GM21576 (cell line): ENCODE measurements around the gene DIO3.
"Not testable (repeated sequence)": the region's sequence is repeated elsewhere in the genome, so short reads cannot be mapped to it uniquely, and the experiment has no call there.

Source experiments
- ATAC-seq: cut with Tn5 transposase; IDR thresholded peaks from one replicate; pipeline ENCODE4 v1.9.1; 2021; ENCODE audit warnings: mild to moderate bottlenecking, moderate library complexity; ENCODE audit not compliant: unreplicated experiment

Gene DIO3

DNA sequence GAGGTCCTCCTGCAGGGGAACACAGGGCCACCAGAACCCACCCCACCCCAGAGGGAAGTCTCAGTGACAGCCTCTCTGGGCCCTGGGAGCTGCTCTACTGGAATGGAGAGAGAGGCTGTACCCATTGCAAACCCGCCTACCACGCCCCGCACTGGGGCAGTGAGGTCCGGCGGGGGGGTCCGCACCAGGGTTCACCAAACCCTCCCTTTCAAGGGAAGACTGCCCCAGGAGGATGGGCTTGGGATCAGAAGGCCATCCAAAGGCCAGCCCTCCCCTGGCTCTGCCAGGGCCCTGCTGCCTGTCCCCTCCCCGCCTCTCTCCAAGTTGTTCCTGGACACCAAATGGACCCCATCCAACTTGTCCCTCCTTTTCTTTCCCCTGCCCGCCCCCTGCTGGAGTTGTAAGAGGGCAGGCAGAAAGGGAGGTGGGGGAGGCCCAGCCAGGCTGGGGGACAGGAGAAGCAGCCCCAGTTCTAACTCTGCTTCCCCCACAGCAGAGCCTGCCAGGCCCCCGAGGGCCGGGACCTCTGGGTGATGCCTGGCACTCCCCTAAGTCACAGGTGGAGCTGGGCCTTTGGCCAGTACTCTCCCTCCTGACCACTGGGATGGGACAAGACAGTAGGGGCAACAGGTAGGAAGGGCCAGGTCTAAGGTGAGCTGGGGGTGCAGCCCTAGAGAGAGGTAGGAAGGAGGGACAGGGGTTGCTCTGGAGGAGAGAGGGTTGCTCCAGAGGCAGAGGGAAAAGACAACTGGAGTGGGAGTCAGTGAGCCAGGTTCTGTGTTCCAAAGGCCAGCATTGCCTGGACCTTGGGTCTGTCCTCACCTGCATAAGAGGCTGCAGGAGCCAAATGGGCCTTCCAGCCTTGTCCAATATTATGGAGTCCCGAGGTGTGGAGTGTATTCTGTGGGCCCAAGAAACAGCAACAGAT lies 3.2 kb upstream of the DIO3 start:
- no peak for ATAC-seq

DNA sequence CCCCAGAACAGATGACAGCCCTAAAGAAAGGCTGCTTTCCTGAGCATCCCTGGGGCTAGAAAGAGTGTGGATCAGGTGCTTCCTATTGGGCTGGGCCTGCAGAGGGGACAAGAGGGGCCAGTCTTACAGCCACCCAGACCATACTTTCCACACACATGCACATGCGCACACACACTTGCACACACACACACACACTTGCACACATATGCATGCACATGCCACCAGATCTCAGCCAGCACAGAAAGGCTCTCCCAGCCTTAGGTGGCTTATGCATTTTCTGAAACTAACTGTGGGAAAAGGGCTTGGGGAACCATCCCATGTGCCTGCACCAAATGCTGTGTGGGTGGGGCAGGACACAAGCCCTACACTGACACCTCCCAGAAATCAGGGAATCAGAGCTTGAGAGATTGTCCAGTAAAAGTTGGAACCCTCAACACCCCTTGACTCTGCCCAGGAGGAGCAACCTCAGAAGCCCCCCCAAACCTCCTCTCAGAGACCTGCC lies 2.5 kb upstream of the DIO3 start:
- ATAC-seq: no peak

DNA sequence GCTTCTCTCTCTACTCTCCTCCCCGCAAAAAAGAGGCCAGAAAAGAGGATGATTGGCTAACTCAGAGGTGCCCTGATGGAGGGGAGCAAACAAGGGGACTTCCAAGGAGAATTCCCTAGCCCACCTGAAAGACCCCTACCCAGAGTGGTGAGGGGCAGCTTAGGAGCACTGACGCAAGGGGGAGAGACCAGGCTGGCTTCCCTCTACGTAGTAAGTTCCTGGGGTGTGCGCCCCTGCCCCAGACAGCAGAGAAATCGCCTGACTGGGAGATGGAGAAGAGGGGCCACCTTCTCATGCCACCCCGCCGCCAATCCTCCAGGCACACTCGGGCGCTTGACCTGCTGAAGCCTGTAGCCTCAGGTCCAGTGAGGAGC lies 2.1 kb upstream of the DIO3 start:
- no peak for ATAC-seq

DNA sequence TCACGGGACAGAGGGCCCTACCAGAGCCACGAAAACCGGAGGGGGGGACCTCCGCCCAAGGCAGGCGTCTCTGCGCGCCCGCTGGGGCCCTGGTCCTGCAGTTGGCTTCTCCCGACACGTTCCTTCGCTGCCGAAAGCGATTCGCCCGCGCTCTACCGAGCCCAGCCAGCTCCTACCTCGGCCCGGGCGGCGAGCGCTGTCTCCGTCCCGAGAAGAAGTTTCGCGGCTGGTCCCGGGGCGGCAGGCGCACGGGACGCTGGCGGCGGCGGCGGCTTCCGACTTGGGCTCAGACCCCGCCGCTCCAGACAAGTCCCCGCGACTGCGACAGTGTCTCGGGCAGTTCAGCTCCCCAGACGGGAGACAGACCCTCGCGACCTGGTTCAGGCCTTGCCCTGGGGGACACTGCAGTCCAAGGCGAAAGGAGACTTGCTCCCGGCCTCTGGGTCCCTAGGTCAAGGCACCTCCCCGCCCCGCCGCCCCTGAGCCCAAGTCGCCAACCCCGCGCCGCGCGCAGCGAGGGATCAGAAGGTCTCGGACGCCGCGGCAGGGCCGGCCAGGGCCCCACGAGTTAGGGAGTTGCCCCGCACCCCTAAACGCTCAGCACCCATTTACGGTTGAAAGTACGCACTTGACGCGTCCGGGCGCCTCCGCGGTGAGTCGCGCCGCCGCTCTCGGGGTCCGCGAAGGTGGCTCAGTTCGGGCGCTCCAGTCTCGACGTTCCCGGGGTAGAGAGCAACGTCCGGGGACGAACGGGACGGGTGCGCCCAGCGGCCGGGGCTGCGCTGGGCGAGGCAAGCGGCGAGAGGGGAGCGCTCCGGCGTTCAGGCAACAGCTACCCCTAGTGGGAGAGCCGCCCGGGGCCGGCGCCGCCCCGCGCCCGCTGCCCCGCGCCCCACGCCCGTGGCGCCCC lies 1.4 kb upstream of the DIO3 start:
- no peak for ATAC-seq

DNA sequence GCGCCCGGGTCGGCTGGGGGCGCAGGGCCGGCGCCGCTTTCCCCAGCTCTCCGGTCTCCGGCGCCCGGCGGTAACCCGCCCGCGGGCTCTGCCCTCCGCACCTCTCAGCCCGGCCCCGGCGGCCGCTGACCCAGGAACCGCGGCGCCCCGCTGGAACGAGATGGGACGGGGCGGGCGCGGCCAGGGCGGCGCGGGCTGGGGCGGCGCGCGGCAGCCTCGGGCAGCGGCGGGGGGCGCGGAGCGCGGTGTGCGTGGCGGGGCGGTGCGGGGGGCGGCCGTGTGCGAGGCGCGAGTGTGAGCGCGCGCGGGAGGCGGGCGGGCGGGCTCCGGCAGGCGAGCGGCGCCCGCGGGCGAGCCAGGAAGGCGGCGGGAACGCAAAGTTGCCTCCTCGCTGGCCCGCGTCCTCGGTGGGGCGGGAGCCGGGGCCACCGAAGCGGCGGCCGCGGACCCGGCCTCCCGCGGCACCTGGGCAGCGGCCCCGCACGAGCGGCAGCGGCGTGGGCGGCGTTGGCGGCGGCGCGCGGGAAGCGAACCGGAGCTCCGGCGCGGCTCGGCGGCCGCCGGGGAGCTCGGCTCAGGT lies 671 bp upstream of the DIO3 start:
- ATAC-seq: no peak

DNA sequence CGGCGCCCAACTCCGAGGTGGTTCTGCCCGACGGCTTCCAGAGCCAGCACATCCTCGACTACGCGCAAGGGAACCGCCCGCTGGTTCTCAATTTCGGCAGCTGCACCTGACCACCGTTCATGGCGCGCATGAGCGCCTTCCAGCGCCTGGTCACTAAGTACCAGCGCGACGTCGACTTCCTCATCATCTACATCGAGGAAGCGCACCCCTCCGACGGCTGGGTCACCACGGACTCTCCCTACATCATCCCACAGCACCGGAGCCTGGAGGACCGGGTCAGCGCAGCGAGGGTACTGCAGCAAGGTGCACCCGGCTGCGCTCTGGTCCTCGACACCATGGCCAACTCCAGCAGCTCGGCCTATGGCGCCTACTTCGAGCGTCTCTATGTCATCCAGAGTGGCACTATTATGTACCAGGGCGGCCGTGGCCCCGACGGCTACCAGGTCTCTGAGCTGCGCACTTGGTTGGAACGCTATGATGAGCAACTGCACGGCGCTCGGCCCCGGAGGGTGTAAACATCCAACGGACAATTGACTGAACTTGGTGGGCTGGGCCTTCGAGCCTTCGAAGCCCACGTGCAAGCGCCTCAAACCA lies 699 bp downstream of the DIO3 start:
- no peak for ATAC-seq

DNA sequence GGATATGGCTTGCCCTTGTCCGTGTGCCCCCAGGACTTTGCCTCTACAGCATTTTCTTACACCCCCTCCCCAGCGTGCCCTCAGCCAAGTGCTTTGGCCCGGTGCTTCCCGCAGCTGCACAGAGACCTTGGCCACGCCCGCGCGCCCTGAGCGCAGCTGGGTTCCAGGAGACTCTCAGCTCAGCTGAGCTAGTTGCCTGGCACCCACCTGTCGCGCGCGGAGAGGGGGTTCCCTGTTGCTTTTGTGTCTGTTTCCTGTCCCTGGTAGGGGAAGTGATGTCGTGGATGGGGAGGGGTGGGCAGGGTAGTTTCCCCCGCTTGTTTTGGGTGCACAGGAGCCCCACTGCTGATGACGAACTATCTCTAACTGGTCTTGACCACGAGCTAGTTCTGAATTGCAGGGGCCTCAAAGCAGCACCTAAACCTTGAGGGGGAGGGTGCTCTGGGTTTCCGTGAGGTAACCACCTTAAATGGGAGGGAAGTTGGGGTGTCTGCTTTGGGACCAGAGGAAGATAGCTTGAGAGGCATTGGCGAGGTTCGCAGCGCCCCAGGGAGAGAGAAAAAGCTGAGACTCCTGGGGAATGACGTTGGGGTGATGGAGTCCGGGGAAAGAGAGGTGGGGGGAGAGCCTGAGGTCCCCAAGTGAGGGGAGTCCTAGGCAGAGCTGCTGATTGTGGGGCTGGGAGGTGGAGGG lies 1.5 kb downstream of the DIO3 start:
- no peak for ATAC-seq

DNA sequence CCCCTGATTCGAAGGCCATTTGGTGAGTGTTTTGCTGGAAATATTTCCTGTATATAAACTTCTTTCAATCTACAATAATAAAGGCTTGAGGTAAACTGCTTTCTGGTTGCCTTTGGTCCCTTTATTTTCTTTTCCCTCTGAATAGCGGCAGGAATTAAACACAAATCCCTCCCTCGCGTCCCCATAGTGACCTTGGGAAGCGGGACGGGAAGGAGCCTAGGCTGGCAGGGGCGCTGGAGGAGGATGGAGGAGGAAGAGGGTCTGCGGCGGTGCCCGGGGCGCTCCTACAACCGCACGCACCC lies 2.0 kb downstream of the DIO3 start:
- no peak for ATAC-seq

DNA sequence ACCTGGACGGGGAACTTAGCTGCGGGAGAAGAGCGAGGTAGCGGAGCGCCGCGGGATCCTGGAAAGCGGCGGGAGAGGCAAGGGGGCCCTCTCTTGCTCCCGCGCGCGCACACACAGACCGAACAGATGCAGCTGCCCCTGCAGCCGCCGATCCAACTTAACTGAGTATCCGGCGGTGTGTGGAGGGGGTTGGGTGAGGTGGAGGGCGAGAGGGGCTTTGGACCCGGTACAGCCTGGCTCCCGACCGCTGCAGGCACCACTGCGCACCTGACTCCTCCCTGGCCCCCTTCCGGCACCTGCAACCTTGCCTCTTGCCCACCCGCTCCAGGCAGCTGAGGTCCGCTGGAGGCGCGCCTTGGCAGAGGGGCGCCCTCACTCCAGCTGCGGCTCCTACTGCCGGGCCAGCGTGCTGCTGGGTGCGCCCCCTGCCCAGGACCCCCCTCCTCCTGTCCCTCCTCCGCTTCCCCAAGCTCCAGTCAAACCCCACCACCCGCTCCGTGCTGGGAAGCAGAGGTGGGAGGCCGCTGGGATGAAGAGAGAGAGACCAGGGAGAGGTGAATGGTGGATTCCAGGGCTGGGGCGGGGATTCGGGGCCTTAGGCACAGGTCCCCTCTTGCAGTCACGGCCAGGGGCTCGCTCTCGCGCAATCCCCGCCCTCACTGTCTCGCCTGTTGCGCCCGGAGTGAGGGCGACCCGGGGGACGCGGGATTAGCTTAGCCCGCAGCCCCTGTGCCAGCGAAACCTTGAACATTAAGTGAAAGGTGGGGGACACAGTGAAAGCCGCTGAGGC lies 2.6 kb downstream of the DIO3 start:
- ATAC-seq: no peak

DNA sequence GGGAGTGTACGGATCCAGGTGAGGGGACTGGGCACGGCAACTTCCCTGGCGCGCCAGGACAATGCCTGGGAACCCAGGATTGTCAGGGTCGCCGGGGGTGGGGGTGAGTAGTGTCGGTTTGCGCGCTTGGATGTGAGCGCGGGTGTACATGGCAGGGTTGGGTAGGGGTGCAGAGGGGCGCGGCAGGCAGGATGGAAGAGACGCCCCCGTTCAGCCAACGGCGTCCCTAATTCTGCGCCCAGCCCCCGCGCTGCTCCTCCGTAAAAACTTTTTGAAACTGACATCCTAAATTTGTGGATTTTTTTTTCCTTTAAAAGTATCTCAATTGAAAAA lies 3.1 kb downstream of the DIO3 start:
- no peak for ATAC-seq

DNA sequence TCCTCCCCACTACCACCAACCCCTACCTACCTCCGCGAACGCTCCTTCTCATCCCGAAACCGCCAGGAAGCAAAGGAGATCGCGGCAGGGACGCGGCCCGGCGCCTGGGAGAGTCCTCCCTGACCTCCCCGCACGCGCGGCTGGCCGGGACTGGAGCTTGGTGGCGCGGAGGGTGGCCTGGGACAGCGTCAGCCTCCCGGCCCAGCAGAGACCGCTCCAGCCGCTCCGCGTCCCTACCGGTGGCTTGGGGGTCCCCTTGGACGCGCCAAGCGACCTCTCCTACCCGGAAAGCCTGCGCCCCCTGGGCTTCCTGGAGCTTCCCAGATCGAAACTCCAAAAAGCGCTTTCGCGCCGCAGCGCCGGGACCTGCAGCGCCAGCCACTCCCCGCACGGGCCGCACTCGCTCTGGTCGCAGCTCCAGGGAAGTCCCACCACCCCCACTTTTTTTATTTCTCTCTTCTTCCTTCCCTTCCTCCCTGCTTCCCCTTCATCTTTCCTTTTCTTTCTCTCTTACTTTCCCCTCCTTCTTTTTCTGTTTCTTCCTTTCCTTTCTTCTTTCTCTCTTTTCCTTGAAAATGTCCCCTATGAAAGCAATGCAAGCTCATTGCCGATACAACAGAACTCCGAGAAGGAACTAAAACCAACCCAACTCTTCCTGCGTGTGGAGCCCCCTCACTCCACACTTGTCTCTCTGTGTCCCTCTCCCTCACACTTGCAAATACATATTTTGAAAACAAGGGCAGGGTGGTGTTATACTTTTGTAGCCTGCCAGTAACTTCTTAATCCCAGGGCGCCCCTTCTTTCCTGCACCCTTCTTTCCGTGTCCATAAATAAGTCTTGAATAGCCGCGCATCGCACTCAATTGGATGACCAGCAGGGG lies 3.8 kb downstream of the DIO3 start:
- no peak for ATAC-seq

DNA sequence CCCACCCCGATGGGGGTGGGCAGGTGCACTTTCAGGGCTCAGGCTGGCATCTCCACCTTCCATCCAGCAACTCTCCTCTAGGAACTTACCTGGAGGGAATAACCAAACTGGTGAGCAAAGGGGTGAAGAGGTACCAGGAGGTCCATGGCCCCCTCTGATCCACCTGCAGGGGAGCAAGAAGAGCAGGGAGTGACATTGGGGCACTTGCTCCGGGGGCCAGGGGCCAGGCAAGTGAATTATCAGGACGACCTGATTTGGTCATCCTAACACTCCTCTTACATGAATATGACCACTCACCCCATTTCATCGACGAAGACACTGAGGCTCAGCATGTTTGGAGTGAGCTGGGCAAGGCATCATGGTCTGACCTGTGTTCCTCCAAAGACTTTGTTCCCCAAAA lies 6.0 kb downstream of the DIO3 start:
- no peak for ATAC-seq

DNA sequence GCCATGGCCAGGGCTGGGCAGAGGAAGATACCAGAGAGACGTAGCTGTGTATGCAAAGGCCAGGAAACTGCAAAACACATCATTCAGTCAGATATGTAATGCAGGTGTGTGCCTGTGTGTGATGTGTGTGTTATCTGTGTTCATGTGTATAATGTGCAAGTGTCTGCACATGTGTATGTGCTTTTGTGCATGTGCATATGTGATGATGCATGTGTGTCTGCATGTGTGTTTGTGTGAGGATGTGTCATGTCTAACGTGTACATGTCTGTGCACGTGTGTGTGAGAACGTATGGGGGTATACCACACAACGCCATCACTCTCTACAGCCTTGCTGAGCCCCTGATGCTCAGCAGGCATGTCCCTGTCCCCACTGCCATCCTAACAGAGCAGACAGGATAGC lies 9.7 kb downstream of the DIO3 start:
- ATAC-seq: no peak

DNA sequence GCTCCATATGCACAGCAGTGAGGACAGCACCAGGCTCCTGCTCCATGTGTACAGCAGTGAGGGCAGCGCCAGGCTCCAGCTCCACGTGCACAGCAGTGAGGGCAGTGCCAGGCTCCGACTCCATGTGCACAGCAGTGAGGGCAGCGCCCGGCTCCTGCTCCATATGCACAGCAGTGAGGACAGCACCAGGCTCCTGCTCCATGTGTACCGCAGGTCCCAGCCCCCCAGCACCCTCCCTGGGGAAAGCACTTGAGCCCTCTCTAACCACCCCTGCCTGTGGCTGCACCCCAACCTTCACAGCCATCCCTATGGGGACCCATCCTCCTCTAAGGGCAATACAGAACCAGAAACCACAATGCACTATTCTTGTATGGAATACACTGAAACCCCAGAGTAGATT lies 11.2 kb downstream of the DIO3 start:
- ATAC-seq: not testable (repeated sequence)

DNA sequence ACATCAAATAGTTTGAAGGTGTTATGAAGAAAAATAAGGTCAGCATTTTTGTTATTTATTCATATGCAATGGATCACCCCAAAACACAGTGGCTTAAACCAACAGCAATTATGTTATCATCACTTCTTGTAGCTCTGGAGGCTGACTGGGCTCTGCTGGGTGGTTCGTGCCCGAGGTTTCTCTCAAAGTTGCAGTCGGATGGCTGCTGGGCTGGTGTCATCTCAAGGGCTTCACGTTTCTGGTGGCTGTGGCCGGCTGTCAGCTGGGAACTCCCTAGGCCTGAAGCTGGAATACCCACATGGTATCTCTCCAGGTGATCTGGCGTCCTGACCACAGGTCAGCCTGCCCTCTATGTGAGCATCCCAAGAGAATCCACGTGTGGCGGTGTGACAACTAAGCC lies 12.0 kb downstream of the DIO3 start:
- ATAC-seq: no peak

DNA sequence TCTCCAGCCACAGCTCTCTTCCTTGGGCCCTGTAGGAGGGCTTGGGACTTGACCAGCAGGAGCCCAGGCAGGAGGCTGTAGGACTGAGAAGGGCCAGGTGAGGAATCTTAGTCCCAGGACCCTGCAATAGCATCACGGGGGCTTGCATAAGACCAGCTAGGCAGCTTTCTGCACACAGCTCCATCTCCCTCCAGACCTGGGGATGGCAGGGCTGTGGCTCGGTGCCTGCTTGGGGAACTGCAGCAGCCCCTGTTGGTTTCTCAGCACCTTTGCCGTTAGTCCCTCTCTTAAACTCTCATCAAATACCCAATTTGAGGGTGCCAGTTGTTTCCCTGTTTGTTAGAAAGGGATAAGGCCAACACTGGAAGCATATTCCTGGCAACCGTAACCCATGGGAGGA lies 14.3 kb downstream of the DIO3 start:
- ATAC-seq: no peak

DNA sequence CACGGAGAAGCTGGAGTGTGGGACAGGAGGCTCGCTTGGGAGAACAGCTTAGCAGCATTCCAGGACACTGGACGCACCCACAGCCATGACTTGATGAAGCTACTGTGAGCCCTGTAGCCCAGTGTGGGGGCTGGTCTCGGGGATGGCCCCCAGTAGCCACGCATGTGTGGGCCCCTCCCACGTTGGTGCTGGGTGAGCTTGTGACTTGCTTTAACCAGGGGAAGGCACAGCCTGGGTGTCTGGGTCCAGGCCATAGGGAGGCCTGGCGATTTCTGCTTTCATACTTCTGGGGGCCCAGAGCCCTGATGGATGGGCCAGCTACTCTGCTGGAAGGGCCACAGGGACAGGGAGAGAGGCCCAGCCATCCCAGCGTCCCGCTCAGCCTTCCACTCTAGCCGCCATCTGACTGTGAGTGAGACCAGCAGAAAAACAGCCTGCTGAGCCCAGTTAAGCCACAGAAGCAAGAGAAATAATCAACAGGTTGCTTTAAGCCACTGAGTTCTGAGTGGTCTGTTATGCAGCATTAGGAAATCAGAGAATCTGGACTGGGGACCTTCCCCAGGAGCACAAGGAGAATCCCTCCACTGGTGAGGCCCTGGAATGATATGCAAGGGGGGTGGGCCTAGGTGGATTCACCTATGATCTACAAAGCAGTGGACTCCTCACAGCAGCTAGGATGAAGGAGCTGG lies 16.1 kb downstream of the DIO3 start:
- ATAC-seq: no peak

DNA sequence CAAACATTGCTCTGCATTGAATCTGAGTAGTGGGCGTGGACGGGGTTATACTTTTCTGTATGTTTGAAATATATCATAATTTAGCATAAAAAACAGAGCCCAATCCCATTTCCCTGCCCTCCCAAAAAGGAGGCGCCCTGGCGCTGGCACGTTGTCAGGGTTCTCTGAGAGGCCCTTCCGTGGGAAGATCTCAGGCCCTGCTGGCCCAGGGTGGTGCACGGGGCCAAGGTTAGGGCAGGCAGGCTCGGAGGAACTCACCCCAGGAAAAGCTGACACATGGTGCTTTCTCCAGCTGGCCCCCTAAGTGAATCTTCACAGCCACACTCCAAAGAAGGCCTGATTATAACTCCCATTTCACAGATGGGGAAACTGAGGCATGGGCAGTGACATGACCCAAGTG lies 17.2 kb downstream of the DIO3 start:
- no peak for ATAC-seq
